ENCODE data around the gene BMP3. TPM values are rescaled to one million over a fixed set of nuclear protein-coding genes. Genes with fewer than 3 reads are reported as not detected.
A peak's percentile ranks its signal among the peaks of the same experiment; 100 is the strongest.

BMP3 gene
- total RNA-seq, 2 experiments from 2014 or later, result not detected

- Mint-ChIP-seq H3K36me3 (ENCODE audit: low read depth) (no peaks in the 10 kb centered on the region), H3K4me3 (peak overlapping the region; percentile 51), H3K27ac (no peak overlapping the region), H3K4me1 (ENCODE audit: low read depth) (peaks cover 12% of the 10 kb centered on the region), H3K9me3 (no peaks in the 10 kb centered on the region), H3K27me3 (peaks cover 50% of the 10 kb centered on the region)
- ChIA-PET POLR2A (no interaction called here), CTCF (interaction anchor here (0.9 to 3.3 kb wide), 9 partner anchors 8 to 669 kb away, joined by 3 to 25 read pairs (median 3); no protein-coding TSS in a partner anchor)
- intact Hi-C loops (cut with micrococcal nuclease), result no loop called here
- no peak for DNase-seq
- TF ChIP-seq CTCF (IDR thresholded peaks at IDR 0.05), result no peak
- no peak for ATAC-seq
Observed at GRCh38 chr4:81031796-81032551, 1.5 kb downstream of the BMP3 start.

GRCh38 chr4:81032771-81033684, 2.5 kb downstream of the BMP3 start:
- ATAC-seq, result no peak
- Mint-ChIP-seq H3K9me3 (no peaks in the 10 kb centered on the region), H3K36me3 (ENCODE audit: low read depth) (no peaks in the 10 kb centered on the region), H3K4me3 (no peak overlapping the region), H3K27me3 (peaks cover 48% of the 10 kb centered on the region), H3K27ac (no peak overlapping the region), H3K4me1 (ENCODE audit: low read depth) (peaks cover 12% of the 10 kb centered on the region)
- intact Hi-C loops (cut with micrococcal nuclease), result no loop called here
- ChIA-PET CTCF (interaction anchor here (0.9 to 1.6 kb wide), 5 partner anchors 18 to 670 kb away, joined by 3 to 4 read pairs (median 3); no protein-coding TSS in a partner anchor), POLR2A (no interaction called here)
- TF ChIP-seq CTCF (IDR thresholded peaks at IDR 0.05), result no peak
- no peak for DNase-seq

DNA sequence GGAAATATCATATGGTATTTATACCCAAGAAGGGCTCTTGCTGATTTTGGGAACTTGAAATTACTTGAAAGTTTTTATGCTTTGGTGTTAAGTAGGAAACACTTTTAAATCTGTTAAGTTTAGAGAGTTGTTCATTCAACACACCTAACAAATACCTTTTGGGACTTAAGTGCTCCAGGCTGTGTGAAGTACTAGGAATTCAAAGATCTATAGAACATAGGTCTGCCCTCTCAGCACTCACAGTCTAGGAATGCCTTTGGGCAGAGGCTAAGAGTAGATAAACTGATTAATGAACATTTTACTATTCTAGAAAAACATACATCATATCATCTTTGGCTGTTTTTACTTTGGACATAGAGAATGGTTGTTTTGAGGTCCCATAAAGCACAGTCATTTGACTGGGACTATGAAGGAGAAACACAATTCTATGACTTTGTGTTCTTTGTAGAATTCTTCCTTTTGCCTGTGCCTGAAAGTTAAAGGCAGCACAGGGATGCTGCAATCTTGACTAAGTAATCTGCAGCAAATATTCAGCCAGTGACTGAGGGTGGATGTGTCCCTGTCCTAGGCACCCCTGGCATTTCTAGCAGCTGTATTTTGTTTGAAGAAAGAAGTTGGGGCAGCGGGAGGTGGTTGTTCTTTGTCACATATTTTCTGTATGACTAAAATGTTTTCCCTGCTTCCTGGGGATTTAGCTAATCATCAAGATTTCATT, 8.3 kb downstream of the BMP3 start:
- ChIA-PET CTCF (interaction anchor here (0.8 to 3.9 kb wide), 16 partner anchors 8 to 676 kb away, joined by 3 to 25 read pairs (median 5); partner anchors contain the start of gene BMP3), POLR2A (no interaction called here)
- Mint-ChIP-seq H3K36me3 (ENCODE audit: low read depth) (no peaks in the 10 kb centered on the region), H3K4me1 (ENCODE audit: low read depth) (no peaks in the 10 kb centered on the region), H3K27me3 (peaks cover 11% of the 10 kb centered on the region), H3K4me3 (no peak overlapping the region), H3K27ac (no peak overlapping the region), H3K9me3 (no peaks in the 10 kb centered on the region)
- intact Hi-C loops (cut with micrococcal nuclease), result no loop called here
- ATAC-seq (no peak), DNase-seq (no peak)
- TF ChIP-seq CTCF (IDR thresholded peaks at IDR 0.05), result no peak

GRCh38 chr4:81039351-81039972, 9.0 kb downstream of the BMP3 start:
- no peak for DNase-seq
- no peaks in the 10 kb centered on the region for H3K4me1 Mint-ChIP-seq (ENCODE audit: low read depth)
- H3K9me3 Mint-ChIP-seq, result no peaks in the 10 kb centered on the region
- POLR2A ChIA-PET, result no interaction called here
- no peaks in the 10 kb centered on the region for H3K36me3 Mint-ChIP-seq (ENCODE audit: low read depth)
- intact Hi-C loops (cut with micrococcal nuclease), result no loop called here
- no peak overlapping the region for H3K4me3 Mint-ChIP-seq
- H3K27me3 Mint-ChIP-seq, result peaks cover 9% of the 10 kb centered on the region
- TF ChIP-seq CTCF (IDR thresholded peaks at IDR 0.05), result no peak
- H3K27ac Mint-ChIP-seq, result no peak overlapping the region
- CTCF ChIA-PET, result interaction anchor here (0.8 to 3.9 kb wide), 21 partner anchors 9 to 680 kb away, joined by 3 to 25 read pairs (median 4); partner anchors contain the start of gene BMP3
- ATAC-seq, result no peak
